ENCODE data around the gene TRIM40. TPM values are rescaled to one million over a fixed set of nuclear protein-coding genes. Genes with fewer than 3 reads are reported as not detected.

Gene TRIM40
- total and polyA plus RNA-seq, 2 experiments from 2014 or later, result 0.34 to 1.0 TPM

DNA sequence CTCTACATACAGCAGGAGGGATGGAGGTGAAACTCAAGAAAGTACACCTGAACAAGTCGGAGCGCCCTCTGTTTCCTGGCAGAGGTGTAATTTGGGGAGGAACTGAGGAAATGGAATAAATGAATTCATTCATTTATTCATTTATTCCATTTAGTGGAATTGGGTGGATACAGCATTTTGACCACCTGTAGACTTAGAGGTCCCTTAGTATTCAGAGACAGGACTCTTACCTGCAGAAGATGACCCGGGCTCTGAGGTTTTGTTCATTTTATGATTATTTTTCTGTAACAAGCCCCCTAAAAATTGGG, 32.1 kb upstream of the TRIM40 start:
- Histone ChIP-seq H3K4me3 (peak overlapping the region; percentile 19), H2AFZ (peak overlapping the region; percentile 70), H4K20me1 (ENCODE audit: insufficient read depth, poor library complexity, severe bottlenecking) (no peaks in the 10 kb centered on the region), H3K27ac (peak overlapping the region; percentile 61), H3K9me2 (replicated peaks; ENCODE audit: insufficient read depth) (no peaks in the 10 kb centered on the region), H3K4me2 (peak overlapping the region; percentile 83), H3K9me3 (ENCODE audit: low read depth) (no peaks in the 10 kb centered on the region), H3K79me2 (no peaks in the 10 kb centered on the region), H3K36me3 (replicated peaks; ENCODE audit: insufficient read depth, low read depth) (no peaks in the 10 kb centered on the region), H3K27me3 (peaks cover 30% of the 10 kb centered on the region), H3K4me1 (ENCODE audit: insufficient read depth) (peaks cover 20% of the 10 kb centered on the region)
- no peak for DNase-seq (ENCODE audit: low spot score)
- TF ChIP-seq EZH2phosphoT487 (IDR thresholded peaks at IDR 0.05; ENCODE audit: low read depth, severe bottlenecking, unreplicated experiment), result no peak
- TF ChIP-seq EZH2 (IDR thresholded peaks at IDR 0.05; ENCODE audit: borderline replicate concordance), result no peak
- 41% methylated on average over 3 of the region's 3 CpGs for whole genome bisulfite sequencing (ENCODE audit: low lambda C conversion rate, missing lambda C conversion rate)

DNA sequence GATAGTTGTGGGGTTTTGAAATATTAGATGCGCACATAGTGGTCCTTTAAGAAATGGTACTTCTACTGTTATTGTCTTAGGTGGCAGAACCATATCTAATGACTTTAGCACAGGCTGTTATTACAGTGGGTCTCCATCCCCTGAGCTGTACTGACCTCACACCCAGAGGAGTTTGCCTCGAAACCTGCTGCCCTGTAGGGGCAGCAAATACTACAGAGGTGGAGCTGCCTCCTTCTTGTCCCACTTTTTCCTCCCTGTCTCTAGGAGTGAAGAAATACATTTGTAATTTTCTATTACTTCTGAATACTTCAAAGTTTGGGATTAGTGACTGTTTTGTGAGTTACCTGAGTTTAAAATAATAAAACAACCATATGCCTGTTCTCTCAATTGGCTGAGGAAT, 31.3 kb upstream of the TRIM40 start:
- Histone ChIP-seq H3K27ac (no peak overlapping the region), H3K27me3 (peaks cover 22% of the 10 kb centered on the region), H3K4me1 (ENCODE audit: insufficient read depth) (peaks cover 20% of the 10 kb centered on the region), H3K36me3 (replicated peaks; ENCODE audit: insufficient read depth, low read depth) (no peaks in the 10 kb centered on the region), H3K9me2 (replicated peaks; ENCODE audit: insufficient read depth) (no peaks in the 10 kb centered on the region), H3K4me2 (no peak overlapping the region), H3K79me2 (no peaks in the 10 kb centered on the region), H3K4me3 (no peak overlapping the region), H4K20me1 (ENCODE audit: insufficient read depth, poor library complexity, severe bottlenecking) (no peaks in the 10 kb centered on the region), H3K9me3 (ENCODE audit: low read depth) (no peaks in the 10 kb centered on the region), H2AFZ (no peak overlapping the region)
- TF ChIP-seq EZH2phosphoT487 (IDR thresholded peaks at IDR 0.05; ENCODE audit: low read depth, severe bottlenecking, unreplicated experiment) (no peak), EZH2 (IDR thresholded peaks at IDR 0.05; ENCODE audit: borderline replicate concordance) (no peak)
- TF ChIP-seq, protein P1, sequence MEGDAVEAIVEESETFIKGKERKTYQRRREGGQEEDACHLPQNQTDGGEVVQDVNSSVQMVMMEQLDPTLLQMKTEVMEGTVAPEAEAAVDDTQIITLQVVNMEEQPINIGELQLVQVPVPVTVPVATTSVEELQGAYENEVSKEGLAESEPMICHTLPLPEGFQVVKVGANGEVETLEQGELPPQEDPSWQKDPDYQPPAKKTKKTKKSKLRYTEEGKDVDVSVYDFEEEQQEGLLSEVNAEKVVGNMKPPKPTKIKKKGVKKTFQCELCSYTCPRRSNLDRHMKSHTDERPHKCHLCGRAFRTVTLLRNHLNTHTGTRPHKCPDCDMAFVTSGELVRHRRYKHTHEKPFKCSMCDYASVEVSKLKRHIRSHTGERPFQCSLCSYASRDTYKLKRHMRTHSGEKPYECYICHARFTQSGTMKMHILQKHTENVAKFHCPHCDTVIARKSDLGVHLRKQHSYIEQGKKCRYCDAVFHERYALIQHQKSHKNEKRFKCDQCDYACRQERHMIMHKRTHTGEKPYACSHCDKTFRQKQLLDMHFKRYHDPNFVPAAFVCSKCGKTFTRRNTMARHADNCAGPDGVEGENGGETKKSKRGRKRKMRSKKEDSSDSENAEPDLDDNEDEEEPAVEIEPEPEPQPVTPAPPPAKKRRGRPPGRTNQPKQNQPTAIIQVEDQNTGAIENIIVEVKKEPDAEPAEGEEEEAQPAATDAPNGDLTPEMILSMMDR (IDR thresholded peaks at IDR 0.05; ENCODE audit: poor library complexity), result no peak
- 66% methylated on average over 2 of the region's 2 CpGs for WGBS (ENCODE audit: low lambda C conversion rate, missing lambda C conversion rate)
- DNase-seq (ENCODE audit: low spot score), result no peak

GRCh38 chr6:30111266-30111856, 24.6 kb upstream of the TRIM40 start:
- peaks cover 29% of the 10 kb centered on the region for H3K27me3 ChIP-seq
- H3K27ac ChIP-seq, result peak overlapping the region; percentile 29
- H4K20me1 ChIP-seq (ENCODE audit: insufficient read depth, poor library complexity, severe bottlenecking), result no peaks in the 10 kb centered on the region
- H3K9me2 ChIP-seq (replicated peaks; ENCODE audit: insufficient read depth), result no peaks in the 10 kb centered on the region
- H3K79me2 ChIP-seq, result no peaks in the 10 kb centered on the region
- no peak for DNase-seq (ENCODE audit: low spot score)
- H3K9me3 ChIP-seq (ENCODE audit: low read depth), result no peaks in the 10 kb centered on the region
- 85% methylated on average over 26 of the region's 27 CpGs for WGBS (ENCODE audit: low lambda C conversion rate, missing lambda C conversion rate)
- peaks cover 10% of the 10 kb centered on the region for H3K4me1 ChIP-seq (ENCODE audit: insufficient read depth)
- H3K36me3 ChIP-seq (replicated peaks; ENCODE audit: insufficient read depth, low read depth), result no peaks in the 10 kb centered on the region
- TF ChIP-seq, protein P1 (IDR thresholded peaks at IDR 0.05; ENCODE audit: poor library complexity), result no peak
- no peak for TF ChIP-seq EZH2 (IDR thresholded peaks at IDR 0.05; ENCODE audit: borderline replicate concordance)
- no peak for TF ChIP-seq EZH2phosphoT487 (IDR thresholded peaks at IDR 0.05; ENCODE audit: low read depth, severe bottlenecking, unreplicated experiment)
- H3K4me2 ChIP-seq, result peak overlapping the region; percentile 60
- no peak overlapping the region for H2AFZ ChIP-seq
- H3K4me3 ChIP-seq, result no peak overlapping the region

- no peaks in the 10 kb centered on the region for H3K9me3 ChIP-seq (ENCODE audit: low read depth)
- no peak for DNase-seq (ENCODE audit: low spot score)
- no peaks in the 10 kb centered on the region for H3K36me3 ChIP-seq (replicated peaks; ENCODE audit: insufficient read depth, low read depth)
- no peaks in the 10 kb centered on the region for H3K79me2 ChIP-seq
- peaks cover 28% of the 10 kb centered on the region for H3K27me3 ChIP-seq
- H3K4me3 ChIP-seq, result no peak overlapping the region
- no peaks in the 10 kb centered on the region for H4K20me1 ChIP-seq (ENCODE audit: insufficient read depth, poor library complexity, severe bottlenecking)
- peak overlapping the region; percentile 60 for H3K4me2 ChIP-seq
- no peaks in the 10 kb centered on the region for H3K9me2 ChIP-seq (replicated peaks; ENCODE audit: insufficient read depth)
- H3K4me1 ChIP-seq (ENCODE audit: insufficient read depth), result peaks cover 10% of the 10 kb centered on the region
- H2AFZ ChIP-seq, result no peak overlapping the region
- WGBS (ENCODE audit: low lambda C conversion rate, missing lambda C conversion rate), result 78% methylated on average over 10 of the region's 10 CpGs
- TF ChIP-seq, protein P1 (IDR thresholded peaks at IDR 0.05; ENCODE audit: poor library complexity), result no peak
- no peak for TF ChIP-seq EZH2 (IDR thresholded peaks at IDR 0.05; ENCODE audit: borderline replicate concordance)
- TF ChIP-seq EZH2phosphoT487 (IDR thresholded peaks at IDR 0.05; ENCODE audit: low read depth, severe bottlenecking, unreplicated experiment), result no peak
- H3K27ac ChIP-seq, result peak overlapping the region; percentile 84
Measured at GRCh38 chr6:30112402-30112994, 23.4 kb upstream of the TRIM40 start.
